AG10803 (cell line): Measurements from ENCODE around the gene TIMP4.

Experiments used
- DNase-seq: peaks from one replicate; pipeline ENCODE4 v3.0.0; 2010; ENCODE audit warnings: low read depth
- H3K4me3 ChIP-seq: 2 replicates; pipeline ENCODE4 v1.5.1; 2011; ENCODE audit warnings: mild to moderate bottlenecking, low read length, control low read depth
- CTCF ChIP-seq: conservative IDR thresholded peaks from 2 replicates; pipeline ENCODE4 v1.5.1; 2011; ENCODE audit warnings: mild to moderate bottlenecking, low read length, control low read depth, inconsistent platforms

The TIMP4 gene

GRCh38 chr3:12121466-12121865 is 37.2 kb downstream of the TIMP4 start:
- no peak overlapping the region for H3K4me3 ChIP-seq
- no peak for DNase-seq
- no peak for TF ChIP-seq CTCF

GRCh38 chr3:12120374-12121140 is 38.2 kb downstream of the TIMP4 start:
- no peak for TF ChIP-seq CTCF
- no peak overlapping the region for H3K4me3 ChIP-seq
- no peak for DNase-seq

- TF ChIP-seq CTCF = no peak
- DNase-seq = no peak
- H3K4me3 ChIP-seq = no peak overlapping the region
Measured at GRCh38 chr3:12117473-12117872, 41.2 kb downstream of the TIMP4 start.

- no peak overlapping the region for H3K4me3 ChIP-seq
- no peak for TF ChIP-seq CTCF
- no peak for DNase-seq
Measured at GRCh38 chr3:12116870-12117269, 41.8 kb downstream of the TIMP4 start.

GRCh38 chr3:12115849-12116248 is 42.9 kb downstream of the TIMP4 start:
- no peak overlapping the region for H3K4me3 ChIP-seq
- no peak for DNase-seq
- no peak for TF ChIP-seq CTCF

GRCh38 chr3:12115104-12115503 is 43.6 kb downstream of the TIMP4 start:
- H3K4me3 ChIP-seq = no peak overlapping the region
- TF ChIP-seq CTCF = no peak
- no peak for DNase-seq

- H3K4me3 ChIP-seq = no peak overlapping the region
- no peak for TF ChIP-seq CTCF
- no peak for DNase-seq
Measured at GRCh38 chr3:12114251-12114650, 44.5 kb downstream of the TIMP4 start.
